COLO668 (cell line): ENCODE measurements around the gene EIF5A.
"Not testable (repeated sequence)": the region's sequence is repeated elsewhere in the genome, so short reads cannot be mapped to it uniquely, and the experiment has no call there.

Experiments used
- DNase-seq: peaks from one replicate; lab custom pipeline; 2025; ENCODE audit not compliant: unreplicated experiment; lab: John Stamatoyannopoulos, UW

EIF5A gene

GRCh38 chr17:7329374-7329996 is 22.1 kb downstream of the EIF5A start:
- peak; percentile 95 for DNase-seq

- DNase-seq, result peak; percentile 59
These were observed 22.7 kb downstream of the EIF5A start for GRCh38 chr17:7329997-7330637.

- DNase-seq, result no peak
These were observed 23.2 kb downstream of the EIF5A start for GRCh38 chr17:7330638-7331015.

DNA sequence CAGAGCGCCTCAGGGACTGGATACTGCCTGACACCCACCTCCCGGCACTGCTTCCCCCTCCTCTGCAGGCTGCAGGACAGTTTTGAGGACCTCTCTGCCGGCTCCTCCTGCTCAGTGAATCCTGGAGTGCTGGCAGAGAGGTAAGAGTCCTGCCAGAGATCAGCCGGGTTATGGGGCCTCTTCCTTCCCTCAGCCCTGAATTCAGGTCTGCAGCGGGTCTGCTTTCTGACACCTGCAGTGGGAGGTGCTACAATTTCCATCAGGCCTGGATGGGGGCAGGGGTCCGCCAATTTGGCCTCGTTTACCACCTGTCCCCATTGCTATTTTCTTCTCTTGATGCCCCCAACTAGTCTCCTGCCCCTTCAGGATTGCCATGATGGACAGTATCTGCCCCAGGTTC is 24.7 kb downstream of the EIF5A start:
- no peak for DNase-seq

DNA sequence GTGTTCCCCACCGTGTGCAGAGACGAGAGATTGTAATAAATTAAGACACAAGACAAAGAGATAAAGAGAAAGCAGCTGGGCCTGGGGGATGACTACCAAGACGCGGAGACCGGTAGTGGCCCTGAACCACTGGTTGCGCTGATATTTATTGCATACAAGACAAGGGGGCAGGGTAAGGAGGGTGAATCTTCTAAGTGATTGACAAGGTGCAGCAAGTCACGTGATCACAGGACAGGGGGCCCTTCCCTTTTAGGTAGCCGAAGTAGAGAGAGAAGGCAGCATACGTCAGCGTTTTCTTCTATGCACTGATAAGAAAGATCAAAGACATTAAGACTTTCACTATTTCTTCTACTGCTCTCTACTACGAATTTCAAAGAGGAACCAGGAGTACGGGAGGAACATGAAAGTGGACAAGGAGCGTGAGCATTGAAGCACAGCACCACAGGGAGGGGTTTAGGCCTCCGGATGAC is 25.2 kb downstream of the EIF5A start:
- not testable (repeated sequence) for DNase-seq

DNA sequence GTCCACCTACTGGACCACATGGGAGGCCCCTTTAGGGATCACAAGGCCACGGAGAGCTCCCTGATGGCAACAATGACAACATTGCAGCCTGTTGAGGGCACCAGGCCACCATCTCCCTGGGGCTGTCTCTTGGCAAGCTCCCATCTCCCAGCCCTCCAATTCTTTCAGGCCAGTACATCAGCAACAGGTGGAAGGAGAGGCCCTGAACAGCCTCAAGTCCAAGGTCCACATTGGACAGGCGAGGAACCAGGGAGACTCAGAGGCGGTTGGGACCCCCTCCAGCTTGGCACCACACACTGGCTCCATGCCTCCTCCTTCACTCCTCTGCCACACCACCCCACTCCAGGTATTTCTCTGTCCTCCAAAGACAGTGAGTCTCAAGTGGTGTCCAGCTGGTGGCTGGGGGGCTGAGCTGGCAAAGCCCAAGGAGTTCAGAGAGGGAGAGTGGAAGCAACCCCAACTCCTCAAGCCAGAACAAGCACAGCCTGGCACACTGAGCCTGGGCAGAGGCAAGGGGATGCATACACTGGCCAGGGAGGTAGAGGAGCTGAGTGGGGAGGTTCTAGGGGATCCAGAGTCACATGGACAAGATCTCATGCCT is 27.6 kb downstream of the EIF5A start:
- DNase-seq, result no peak

DNA sequence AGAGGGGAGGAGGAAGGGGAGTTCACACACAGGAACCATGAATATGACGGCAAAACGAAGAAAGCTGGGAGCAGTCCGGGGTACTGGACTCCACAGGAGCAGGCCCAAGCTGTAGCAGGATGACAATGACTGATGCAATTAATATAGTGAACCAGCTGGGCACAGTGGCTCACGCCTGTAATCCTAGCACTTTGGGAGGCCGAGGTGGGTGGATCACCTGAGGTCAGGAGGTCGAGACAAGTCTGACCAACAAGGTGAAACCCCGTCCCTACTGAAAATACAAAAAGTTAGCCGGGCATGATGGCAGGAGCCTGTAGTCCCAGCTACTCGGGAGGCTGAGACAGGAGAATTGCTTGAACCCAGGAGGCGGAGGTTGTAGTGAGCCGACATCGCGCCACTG is 28.3 kb downstream of the EIF5A start:
- DNase-seq, result not testable (repeated sequence)

GRCh38 chr17:7336240-7337175 is 29.1 kb downstream of the EIF5A start, which contains the start of gene ACAP1:
ACAP1 (plus strand) TSS chr17:7336529; CDS start chr17:7336735, 206 bp downstream.
- DNase-seq, result no peak

GRCh38 chr17:7337600-7337999 is 30.2 kb downstream of the EIF5A start:
- DNase-seq, result not testable (repeated sequence)

DNA sequence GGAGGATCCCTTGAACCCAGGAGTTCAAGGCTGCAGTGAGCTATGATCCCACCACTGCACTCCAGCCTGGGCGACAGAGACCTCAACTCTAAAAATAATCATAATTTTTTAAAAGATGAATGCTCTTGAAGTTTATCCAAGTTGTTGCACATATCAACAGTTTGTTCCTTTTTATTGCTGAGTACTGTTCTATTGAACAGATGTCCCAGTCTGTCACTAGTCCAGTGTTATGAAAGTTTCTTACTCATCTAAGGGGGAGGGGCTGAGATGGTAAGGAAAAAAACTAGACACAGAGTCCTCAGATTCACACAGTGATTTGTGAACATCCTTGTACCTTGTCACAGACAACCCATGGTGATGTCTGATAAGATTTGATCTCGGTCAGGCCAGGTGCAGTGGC is 32.8 kb downstream of the EIF5A start:
- no peak for DNase-seq

DNA sequence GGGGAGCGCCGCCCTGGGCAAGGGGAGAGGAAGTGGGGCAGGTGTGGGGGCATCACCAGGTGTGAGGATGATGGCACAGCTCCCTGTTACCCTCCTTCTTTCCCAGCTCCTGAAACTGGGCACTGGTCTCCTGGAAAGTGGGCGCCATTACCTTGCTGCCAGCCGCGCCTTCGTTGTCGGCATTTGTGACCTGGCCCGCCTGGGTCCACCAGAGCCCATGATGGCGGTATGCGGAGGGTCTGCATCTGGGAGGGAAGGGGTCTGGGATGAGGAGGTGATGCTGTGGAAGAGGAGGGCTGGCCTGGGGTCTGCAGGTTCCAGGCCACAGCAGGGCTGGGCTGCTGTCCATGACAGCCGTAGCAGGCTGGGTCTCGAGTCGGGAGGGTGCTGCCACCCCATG is 34.4 kb downstream of the EIF5A start:
- DNase-seq, result no peak

DNA sequence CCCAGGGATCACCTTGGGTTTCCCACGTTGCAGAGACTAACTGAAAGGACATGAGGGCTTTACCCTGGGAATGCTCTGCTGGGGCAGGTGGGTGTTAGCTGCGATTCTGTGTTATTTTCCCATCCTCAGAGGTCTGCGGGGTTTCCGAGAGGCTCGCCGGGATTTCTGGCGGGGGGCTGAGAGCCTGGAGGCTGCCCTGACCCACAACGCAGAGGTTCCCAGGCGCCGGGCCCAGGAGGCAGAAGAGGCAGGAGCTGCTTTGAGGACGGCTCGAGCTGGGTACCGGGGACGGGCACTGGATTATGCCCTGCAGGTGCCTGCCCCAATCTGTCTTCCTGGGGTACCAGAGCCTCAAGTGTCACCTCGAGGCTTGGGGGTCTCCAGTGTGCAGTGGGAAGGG is 35.8 kb downstream of the EIF5A start:
- no peak for DNase-seq

DNA sequence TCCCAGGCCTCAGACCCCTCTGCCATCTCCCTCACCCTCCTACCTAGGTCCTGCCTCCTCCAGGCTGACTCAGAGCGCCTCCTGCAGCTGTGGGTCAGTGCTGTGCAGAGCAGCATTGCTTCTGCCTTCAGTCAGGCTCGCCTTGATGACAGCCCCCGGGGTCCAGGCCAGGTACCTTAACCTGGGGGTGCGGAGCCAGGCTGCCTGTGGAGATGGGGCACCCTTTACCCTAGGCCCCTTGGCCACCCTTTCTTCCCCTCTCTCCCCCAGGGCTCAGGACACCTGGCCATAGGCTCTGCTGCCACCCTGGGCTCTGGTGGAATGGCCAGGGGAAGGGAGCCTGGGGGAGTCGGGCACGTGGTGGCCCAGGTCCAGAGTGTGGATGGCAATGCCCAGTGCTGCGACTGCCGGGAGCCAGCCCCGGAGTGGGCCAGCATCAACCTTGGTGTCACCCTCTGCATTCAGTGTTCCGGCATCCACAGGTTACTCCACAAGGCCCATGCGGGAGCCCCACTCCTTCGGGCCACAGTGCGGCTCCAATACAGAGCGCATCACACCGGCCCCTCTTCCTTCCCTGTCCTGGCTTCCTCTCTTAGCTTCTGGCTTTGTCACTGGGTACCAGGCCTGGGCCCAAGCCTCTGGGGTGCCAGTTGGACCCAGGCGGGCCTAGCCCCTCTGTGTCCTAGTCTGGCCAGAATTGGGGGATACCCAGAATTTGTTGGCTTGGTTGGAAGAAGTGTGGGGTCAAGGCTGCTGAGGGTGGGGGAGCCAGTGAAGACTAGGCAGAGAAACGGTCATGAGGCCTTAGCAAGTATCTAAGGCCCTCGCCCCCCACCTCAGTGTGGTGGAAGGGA is 39.6 kb downstream of the EIF5A start:
- no peak for DNase-seq

GRCh38 chr17:7347630-7348477 is 40.4 kb downstream of the EIF5A start:
- no peak for DNase-seq

DNA sequence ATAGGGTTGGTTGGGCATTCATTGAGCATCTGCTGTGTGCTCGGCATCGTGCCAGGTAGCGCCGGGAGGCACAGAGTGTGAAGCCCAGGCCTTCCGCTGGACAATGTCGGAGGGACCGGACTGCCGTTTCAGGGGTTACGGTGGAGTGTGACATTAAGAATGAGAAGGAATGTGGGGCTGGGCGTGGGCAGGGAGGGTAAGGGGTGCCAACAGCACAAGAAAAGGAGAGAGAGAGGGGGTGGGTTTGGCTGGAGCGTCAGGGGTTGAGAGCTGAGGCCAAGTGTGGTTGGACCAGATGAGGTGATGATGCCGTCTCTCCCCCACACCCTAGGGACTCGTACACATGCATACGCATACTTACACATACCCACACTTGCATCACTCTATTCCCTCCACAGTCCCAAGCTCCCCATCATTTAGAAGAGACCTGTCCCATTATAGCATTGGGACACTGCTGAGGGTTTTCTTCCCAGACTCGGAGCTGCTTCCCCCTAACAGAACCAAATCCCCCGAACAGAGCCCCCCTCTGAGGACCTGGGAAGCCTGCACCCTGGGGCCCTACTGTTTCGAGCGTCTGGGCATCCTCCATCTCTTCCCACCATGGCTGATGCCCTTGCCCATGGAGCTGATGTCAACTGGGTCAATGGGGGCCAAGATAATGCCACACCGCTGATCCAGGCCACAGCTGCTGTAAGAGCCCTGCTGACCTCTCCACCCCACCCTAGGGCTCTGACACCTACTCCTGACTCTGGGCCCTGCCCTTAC is 41.2 kb downstream of the EIF5A start:
- no peak for DNase-seq

DNA sequence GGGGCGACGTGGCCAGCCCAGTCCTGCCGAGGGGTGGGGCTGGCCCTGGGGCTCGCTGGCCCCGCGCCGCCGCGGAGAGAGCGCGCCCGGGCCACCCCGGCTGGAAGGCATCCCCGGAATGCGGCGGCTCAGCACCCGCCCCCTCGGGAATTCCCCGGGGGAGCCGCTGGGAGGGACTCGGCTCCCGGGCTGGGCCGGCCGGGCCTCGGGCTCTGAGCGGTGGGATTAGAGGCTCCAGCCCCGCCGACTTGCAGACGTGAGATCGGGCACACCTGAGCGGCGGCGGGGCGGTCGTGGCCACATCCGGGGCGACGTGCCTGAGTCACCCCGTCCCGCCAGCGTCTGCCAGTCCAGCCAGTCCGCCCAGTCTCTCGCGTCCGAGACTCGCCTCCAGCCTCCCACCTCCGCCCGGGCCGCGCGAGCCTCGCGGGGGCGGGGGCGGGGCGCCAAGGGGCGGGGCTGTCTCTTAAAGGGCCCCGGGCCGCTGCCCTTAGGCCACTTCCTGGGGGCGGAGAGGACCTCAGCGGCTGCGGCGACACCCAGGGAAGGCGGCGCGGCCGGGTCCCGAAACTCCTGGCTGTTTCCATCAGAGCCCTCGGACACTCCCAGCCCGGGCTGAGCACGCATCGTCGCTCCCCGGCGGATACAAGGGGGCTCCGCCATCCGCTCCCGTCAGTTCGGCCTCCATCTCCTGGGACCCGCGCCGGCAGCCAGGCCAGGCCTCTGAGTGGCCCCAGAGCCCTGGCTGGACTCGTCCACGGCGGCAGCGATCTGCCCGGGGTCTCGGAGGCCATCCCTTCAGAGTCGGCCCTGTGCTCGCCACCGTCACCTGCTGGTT is 44.5 kb downstream of the EIF5A start, which contains the start of gene KCTD11:
KCTD11 (plus strand) TSS at position 498 of the 838 bp plus-strand sequence.
- peak; percentile 62 for DNase-seq

GRCh38 chr17:7352503-7352889 is 45.1 kb downstream of the EIF5A start:
- no peak for DNase-seq
